Endometrial microvascular endothelial cells (primary cell): Measurements from ENCODE around the gene BTG2. TPM values are rescaled to one million over a fixed set of nuclear protein-coding genes. Genes with fewer than 3 reads are reported as not detected.

Experiments used
- in situ Hi-C: cut with HindIII; loops from 2 replicates; pipeline ENCODE4 v1.10.0; 2017; ENCODE audit warnings: low sequenced_read_pairs, low pct_unique_long_range_greater_than_20kb; ENCODE audit errors: inconsistent ontology term
- total RNA-seq: library from RNA; depleted of rRNA; stranded (reverse); fragments of >200 nt; gene quantifications from one replicate; pipeline ENCODE4 v1.2.3, GENCODE V29; 2015; ENCODE audit errors: inconsistent ontology term

The BTG2 gene
- total RNA-seq, 1 donor from 2014 or later, result 21.4 TPM

GRCh38 chr1:203287898-203288297 is 17.4 kb upstream of the BTG2 start:
- in situ Hi-C loops, result loop anchor here (25.0 kb wide), 1 partner anchor 149 kb away; no protein-coding TSS in a partner anchor

DNA sequence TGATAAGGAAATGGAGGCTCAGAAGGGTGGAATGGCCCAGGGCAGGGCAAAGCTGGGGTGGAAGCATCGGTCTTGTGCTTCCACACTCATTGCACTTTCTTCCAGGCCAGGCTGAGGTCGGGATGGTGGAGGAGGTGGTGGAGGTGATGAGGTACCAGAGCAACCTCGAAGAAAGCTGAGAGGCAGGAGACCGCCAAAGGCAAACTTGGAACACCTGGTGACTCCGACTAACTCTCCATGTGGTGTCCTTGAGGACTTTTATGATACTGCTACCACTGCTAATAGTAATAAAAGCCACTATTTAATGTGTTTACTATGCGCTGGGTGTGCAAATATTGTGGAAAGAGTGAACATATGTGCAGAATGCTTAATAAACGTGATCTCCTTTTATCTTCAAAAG is 16.9 kb upstream of the BTG2 start:
- in situ Hi-C loops, result loop anchor here (25.0 kb wide), 1 partner anchor 149 kb away; no protein-coding TSS in a partner anchor

- in situ Hi-C loops, result loop anchor here (25.0 kb wide), 1 partner anchor 148 kb away; no protein-coding TSS in a partner anchor
Measured at GRCh38 chr1:203289281-203289981, 15.9 kb upstream of the BTG2 start.

DNA sequence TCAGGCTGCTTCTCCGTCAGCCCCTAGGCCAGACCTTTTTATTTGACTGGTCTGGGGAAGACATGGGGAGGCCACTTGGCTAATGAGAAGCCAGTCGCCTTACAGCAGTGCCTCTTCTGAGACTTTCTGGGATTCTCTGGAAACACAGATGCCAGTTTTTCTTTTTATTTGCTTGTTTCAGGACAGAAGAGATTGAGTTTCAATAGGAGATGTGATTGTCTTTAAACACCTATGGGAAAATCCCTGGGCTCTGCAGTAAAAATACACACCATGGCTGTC is 15.4 kb upstream of the BTG2 start:
- in situ Hi-C loops, result loop anchor here (25.0 kb wide), 1 partner anchor 147 kb away; no protein-coding TSS in a partner anchor

- in situ Hi-C loops, result loop anchor here (25.0 kb wide), 1 partner anchor 147 kb away; no protein-coding TSS in a partner anchor
Measured at GRCh38 chr1:203290261-203291089, 14.8 kb upstream of the BTG2 start.

- in situ Hi-C loops, result loop anchor here (25.0 kb wide), 1 partner anchor 146 kb away; no protein-coding TSS in a partner anchor
Measured at GRCh38 chr1:203291201-203292096, 13.9 kb upstream of the BTG2 start.

DNA sequence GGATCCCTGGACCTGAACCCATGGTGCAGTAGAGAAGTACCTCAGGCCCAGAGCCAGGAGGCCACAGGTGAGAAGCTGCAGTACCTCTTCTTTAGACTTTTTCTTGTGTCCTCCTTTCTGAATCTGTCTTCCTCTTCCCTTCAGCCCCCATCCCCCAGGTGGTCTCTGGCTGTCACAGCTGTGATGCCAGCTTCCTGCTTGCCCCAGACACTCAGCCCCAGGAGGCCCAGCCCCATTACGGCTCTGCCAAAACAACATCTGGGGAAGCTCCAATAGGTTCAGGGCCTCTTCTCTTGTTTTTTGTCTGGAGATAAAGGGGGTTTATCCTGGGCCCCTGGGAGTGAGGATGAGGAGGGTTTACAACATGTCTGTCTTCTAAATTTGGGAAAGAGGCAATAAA is 9.5 kb upstream of the BTG2 start:
- in situ Hi-C loops, result loop anchor here (25.0 kb wide), 1 partner anchor 142 kb away; no protein-coding TSS in a partner anchor

DNA sequence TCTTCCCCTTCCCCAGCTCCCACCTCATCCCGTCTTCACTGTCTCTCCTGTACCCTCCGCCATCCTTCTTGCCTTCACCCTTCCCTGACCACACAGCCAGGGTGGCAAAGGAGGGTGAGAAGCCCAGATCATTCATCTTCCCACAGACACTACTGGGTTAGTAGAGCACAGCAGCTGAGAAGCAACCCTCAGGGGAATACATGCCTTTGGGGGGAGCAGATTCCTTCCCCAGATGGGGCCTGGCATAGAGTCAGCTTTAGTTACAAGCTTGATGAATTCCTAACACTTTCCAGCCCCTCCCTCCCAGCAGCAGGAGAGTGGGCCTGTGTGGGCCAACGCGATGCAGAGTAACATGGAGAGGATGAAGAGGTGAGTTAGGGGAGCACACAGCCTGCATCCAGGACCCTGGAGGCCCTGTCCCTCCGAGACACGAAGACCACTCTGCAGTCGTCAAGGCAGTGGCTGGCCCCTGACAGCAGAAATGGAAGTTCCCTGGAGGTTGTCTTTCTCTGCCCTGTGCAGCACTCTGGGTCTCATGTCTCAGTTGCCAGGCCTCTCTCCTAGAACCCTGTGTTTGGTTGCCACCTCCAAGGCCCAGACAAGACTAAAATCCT is 8.8 kb upstream of the BTG2 start:
- in situ Hi-C loops, result loop anchor here (25.0 kb wide), 1 partner anchor 141 kb away; no protein-coding TSS in a partner anchor

DNA sequence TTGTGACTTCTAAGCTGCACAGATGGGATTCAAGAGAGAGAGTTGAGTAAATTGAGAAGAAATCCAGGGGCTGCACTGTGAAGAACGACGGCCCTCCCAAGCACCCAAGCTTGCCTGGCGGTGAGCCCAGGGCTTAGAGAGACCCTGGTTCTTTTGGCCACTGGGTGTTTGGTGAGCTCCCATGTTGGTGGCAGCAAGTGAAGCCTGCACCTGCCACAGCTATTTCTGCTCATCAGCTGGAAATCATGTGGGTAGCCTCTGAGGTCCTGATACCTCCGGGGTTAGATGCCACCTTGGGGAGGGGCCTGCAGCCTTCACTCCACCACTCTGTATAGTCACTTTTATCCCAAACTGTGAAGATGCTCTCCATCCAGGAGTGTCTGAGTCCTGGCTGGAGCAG is 6.2 kb upstream of the BTG2 start:
- in situ Hi-C loops, result loop anchor here (25.0 kb wide), 1 partner anchor 138 kb away; no protein-coding TSS in a partner anchor

- in situ Hi-C loops, result loop anchor here (25.0 kb wide), 1 partner anchor 137 kb away; no protein-coding TSS in a partner anchor
Measured at GRCh38 chr1:203299719-203300429, 5.4 kb upstream of the BTG2 start.

DNA sequence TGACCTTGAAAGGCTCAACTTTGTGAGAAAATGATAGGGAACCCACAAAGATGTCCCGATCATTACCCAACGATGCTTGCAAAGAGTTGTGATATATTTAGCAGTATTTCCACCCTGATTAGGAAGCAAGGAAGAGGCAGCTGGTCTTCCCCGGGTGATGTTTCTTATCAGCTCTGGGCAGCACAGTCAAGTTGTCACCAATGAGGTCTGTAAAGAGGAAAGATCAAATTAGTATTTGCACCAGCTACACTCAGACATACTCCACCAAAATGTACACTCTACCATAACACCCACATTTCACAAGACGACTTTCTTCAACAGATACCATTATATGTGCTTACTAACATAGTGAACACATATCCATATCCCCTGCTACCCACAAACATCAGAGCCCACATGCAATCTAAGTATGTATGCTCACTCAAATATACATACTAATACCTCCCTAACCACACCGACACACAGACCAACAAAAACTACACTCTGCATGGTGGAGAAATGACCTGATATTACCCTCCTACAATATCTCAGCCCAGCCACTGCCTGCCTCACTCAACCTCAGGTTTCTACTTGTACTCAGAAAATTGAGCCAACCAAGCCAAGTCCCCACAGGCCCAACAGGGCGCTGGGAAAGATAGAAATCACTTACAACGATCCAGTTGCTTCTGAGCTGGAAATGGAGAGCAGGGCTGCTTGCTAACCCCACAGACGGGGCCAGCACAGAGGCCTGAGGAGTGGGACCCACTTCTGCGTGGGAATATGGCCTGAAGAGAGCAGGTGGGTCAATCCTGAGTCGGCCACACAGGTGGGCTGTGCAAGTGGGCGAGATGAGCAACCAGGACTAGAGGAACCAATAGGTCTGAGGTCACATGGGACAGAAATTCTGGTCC is 4.6 kb upstream of the BTG2 start:
- in situ Hi-C loops, result no loop called here

GRCh38 chr1:203301331-203301668 is 4.0 kb upstream of the BTG2 start:
- in situ Hi-C loops, result no loop called here

GRCh38 chr1:203302456-203302855 is 2.9 kb upstream of the BTG2 start:
- in situ Hi-C loops, result no loop called here

DNA sequence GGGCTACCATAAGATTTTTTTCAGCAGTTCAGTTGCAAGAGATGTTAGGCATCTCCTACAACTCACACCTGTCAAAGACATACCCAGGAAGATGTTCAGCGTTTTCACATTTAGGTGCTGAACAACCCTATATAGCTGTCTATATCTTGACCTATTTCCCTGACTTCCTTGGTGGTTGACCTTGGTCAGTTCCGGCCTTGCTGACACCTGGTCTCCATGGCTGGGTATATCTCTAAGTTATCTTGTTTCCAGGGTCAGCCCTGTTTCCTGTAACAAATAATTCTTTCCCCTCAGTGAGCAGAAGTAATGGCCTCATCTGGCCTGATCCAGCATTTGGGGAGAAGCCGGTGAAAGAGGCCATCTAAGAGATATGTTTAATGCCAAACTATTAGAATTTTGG is 2.4 kb upstream of the BTG2 start:
- in situ Hi-C loops, result no loop called here

GRCh38 chr1:203304391-203304918 is 864 bp upstream of the BTG2 start:
- in situ Hi-C loops, result no loop called here

GRCh38 chr1:203305809-203306088 is 430 bp downstream of the BTG2 start:
- in situ Hi-C loops, result no loop called here
